Breast epithelium (tissue), 3 donors: ENCODE results near the gene PPP1R1C.

Source experiments
- CTCF ChIP-seq, 3 donors: fragments of 450-650 bp; IDR thresholded peaks; one replicate each; pipeline ENCODE4 v1.5.1; 2016 to 2017; ENCODE audit warnings: antibody characterized with exemption in 3 of 3, mild to moderate bottlenecking in 3 of 3, moderate library complexity in 3 of 3
- POLR2A ChIP-seq: fragments of 450-650 bp; IDR thresholded peaks from one replicate; pipeline ENCODE4 v1.6.1; 2016; ENCODE audit warnings: antibody characterized with exemption, mild to moderate bottlenecking, moderate library complexity

DNA sequence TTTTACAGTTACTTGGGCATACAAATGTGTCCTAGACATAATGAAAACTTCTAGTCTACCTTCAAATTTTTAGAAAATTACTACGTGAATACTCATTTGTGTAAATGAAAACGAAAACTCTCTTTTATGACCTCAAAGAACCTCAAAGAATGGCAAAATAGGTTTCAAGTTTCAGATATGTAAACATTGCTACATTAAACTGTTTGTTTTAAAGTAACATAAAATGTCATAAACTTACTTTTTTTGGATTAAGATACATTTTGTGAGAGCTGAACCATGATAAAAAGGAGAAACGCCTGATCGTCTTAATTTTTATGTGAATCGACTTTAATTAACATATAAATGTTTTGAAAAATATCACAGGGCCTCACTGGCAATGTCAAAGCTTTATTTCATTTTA is 91.4 kb downstream of the PPP1R1C start:
- no peak for TF ChIP-seq CTCF (IDR thresholded peaks at IDR 0.05)
- TF ChIP-seq POLR2A, result no peak
